GM11168 (cell line): ENCODE measurements around the gene MBD4.

Source experiments
- in situ Hi-C: fragments of 300-500 bp; cut with MboI; formaldehyde crosslinking; loops from one replicate; pipeline ENCODE4 v1.12.0; 2022; ENCODE audit warnings: low sequenced_read_pairs; ENCODE audit not compliant: unreplicated experiment

Gene MBD4

GRCh38 chr3:129439817-129440617 is at the start of gene MBD4, which contains the start of gene IFT122:
Gene MBD4 (minus strand): TSS chr3:129439948. CDS start chr3:129439833, 115 bp downstream.
Gene IFT122 (plus strand): TSS chr3:129440224. CDS start chr3:129440331, 107 bp downstream.
- in situ Hi-C loops = no loop called here

GRCh38 chr3:129489258-129489657 is 49.5 kb upstream of the MBD4 start:
- in situ Hi-C loops = loop anchor here (25.0 kb wide), 2 partner anchors 323 to 448 kb away; no protein-coding TSS in a partner anchor

- in situ Hi-C loops = loop anchor here (25.0 kb wide), 2 partner anchors 324 to 449 kb away; no protein-coding TSS in a partner anchor
Observed at GRCh38 chr3:129487868-129488335, 48.2 kb upstream of the MBD4 start.

- in situ Hi-C loops = loop anchor here (25.0 kb wide), 2 partner anchors 325 to 450 kb away; no protein-coding TSS in a partner anchor
Observed at GRCh38 chr3:129487183-129487867, 47.6 kb upstream of the MBD4 start.

GRCh38 chr3:129486664-129487035 is 46.9 kb upstream of the MBD4 start:
- in situ Hi-C loops = loop anchor here (25.0 kb wide), 2 partner anchors 326 to 451 kb away; no protein-coding TSS in a partner anchor

GRCh38 chr3:129485721-129486663 is 46.2 kb upstream of the MBD4 start:
- in situ Hi-C loops = loop anchor here (25.0 kb wide), 2 partner anchors 326 to 451 kb away; no protein-coding TSS in a partner anchor

GRCh38 chr3:129485146-129485545 is 45.4 kb upstream of the MBD4 start:
- in situ Hi-C loops = loop anchor here (25.0 kb wide), 2 partner anchors 327 to 452 kb away; no protein-coding TSS in a partner anchor

GRCh38 chr3:129483870-129484269 is 44.1 kb upstream of the MBD4 start:
- in situ Hi-C loops = loop anchor here (5.0 to 25.0 kb wide), 3 partner anchors 328 to 617 kb away; no protein-coding TSS in a partner anchor

GRCh38 chr3:129482721-129483120 is 43.0 kb upstream of the MBD4 start:
- in situ Hi-C loops = loop anchor here (5.0 to 25.0 kb wide), 3 partner anchors 330 to 615 kb away; no protein-coding TSS in a partner anchor

- in situ Hi-C loops = loop anchor here (5.0 to 25.0 kb wide), 3 partner anchors 330 to 615 kb away; no protein-coding TSS in a partner anchor
Observed at GRCh38 chr3:129481766-129482332, 42.1 kb upstream of the MBD4 start.

- in situ Hi-C loops = loop anchor here (5.0 to 25.0 kb wide), 3 partner anchors 331 to 614 kb away; no protein-coding TSS in a partner anchor
Observed at GRCh38 chr3:129481225-129481765, 41.5 kb upstream of the MBD4 start.

- in situ Hi-C loops = loop anchor here (25.0 kb wide), 2 partner anchors 336 to 461 kb away; no protein-coding TSS in a partner anchor
Observed at GRCh38 chr3:129476586-129476985, 36.8 kb upstream of the MBD4 start.

GRCh38 chr3:129475863-129476262 is 36.1 kb upstream of the MBD4 start:
- in situ Hi-C loops = loop anchor here (25.0 kb wide), 2 partner anchors 336 to 461 kb away; no protein-coding TSS in a partner anchor

GRCh38 chr3:129474984-129475804 is 35.4 kb upstream of the MBD4 start:
- in situ Hi-C loops = loop anchor here (25.0 kb wide), 2 partner anchors 337 to 462 kb away; no protein-coding TSS in a partner anchor

GRCh38 chr3:129473769-129474152 is 34.0 kb upstream of the MBD4 start:
- in situ Hi-C loops = no loop called here

- in situ Hi-C loops = no loop called here
Observed at GRCh38 chr3:129473067-129473768, 33.5 kb upstream of the MBD4 start.

GRCh38 chr3:129470861-129471260 is 31.1 kb upstream of the MBD4 start:
- in situ Hi-C loops = no loop called here
